H4 (cell line): ENCODE measurements around the gene RPS15. TPM values are rescaled to one million over a fixed set of nuclear protein-coding genes. Genes with fewer than 3 reads are reported as not detected.

Experiments
- DNase-seq: peaks from one replicate; pipeline ENCODE4 v3.0.0-alpha.2; 2015; ENCODE audit warnings: low spot score
- total RNA-seq: library from RNA; depleted of rRNA; stranded (reverse); fragments of >200 nt; shearing (Covaris generic); gene quantifications from 2 replicates; pipeline ENCODE4 v1.2.3, GENCODE V29; 2014

The RPS15 gene
- total RNA-seq, 1 experiment from 2014 or later = 1,025 TPM

GRCh38 chr19:1452802-1453524 lies 14.8 kb downstream of the RPS15 start:
- DNase-seq = no peak

GRCh38 chr19:1453525-1454364 lies 15.5 kb downstream of the RPS15 start:
- peak; percentile 65 for DNase-seq

- no peak for DNase-seq
Measured at GRCh38 chr19:1455002-1455335, 16.8 kb downstream of the RPS15 start.

- no peak for DNase-seq
Measured at GRCh38 chr19:1455336-1456120, 17.3 kb downstream of the RPS15 start.

GRCh38 chr19:1456121-1456900 lies 18.1 kb downstream of the RPS15 start:
- no peak for DNase-seq

- DNase-seq = no peak
Measured at GRCh38 chr19:1457031-1457739, 19.0 kb downstream of the RPS15 start.

GRCh38 chr19:1457892-1458291 lies 19.7 kb downstream of the RPS15 start:
- no peak for DNase-seq

- no peak for DNase-seq
Measured at GRCh38 chr19:1459479-1459878, 21.3 kb downstream of the RPS15 start.

GRCh38 chr19:1460033-1460995 lies 22.1 kb downstream of the RPS15 start:
- DNase-seq = no peak

GRCh38 chr19:1461862-1462261 lies 23.7 kb downstream of the RPS15 start:
- no peak for DNase-seq

- DNase-seq = no peak
Measured at GRCh38 chr19:1465191-1466016, 27.2 kb downstream of the RPS15 start.

GRCh38 chr19:1466018-1466460 lies 27.8 kb downstream of the RPS15 start:
- DNase-seq = no peak

- DNase-seq = no peak
Measured at GRCh38 chr19:1466461-1467214, 28.4 kb downstream of the RPS15 start.

- DNase-seq = no peak
Measured at GRCh38 chr19:1467215-1467489, 29.0 kb downstream of the RPS15 start.

- no peak for DNase-seq
Measured at GRCh38 chr19:1467490-1468273, 29.5 kb downstream of the RPS15 start.

- DNase-seq = no peak
Measured at GRCh38 chr19:1468274-1468820, 30.2 kb downstream of the RPS15 start.

GRCh38 chr19:1468821-1469254 lies 30.6 kb downstream of the RPS15 start:
- DNase-seq = no peak
